H1 (cell line): ENCODE results near the gene DNAJC16. TPM values are rescaled to one million over a fixed set of nuclear protein-coding genes. Genes with fewer than 3 reads are reported as not detected.

ENCODE experiments used
- CHD7 ChIP-seq: fragments of 300-600 bp; sonication (generic); IDR thresholded peaks from 2 replicates; pipeline ENCODE4 v1.7.1; 2012; ENCODE audit warnings: low read length, moderate library complexity, mild to moderate bottlenecking, inconsistent platforms; ENCODE audit not compliant: insufficient replicate concordance
- CREB1 ChIP-seq: IDR thresholded peaks from 2 replicates; pipeline ENCODE4 v1.6.1; 2012; ENCODE audit warnings: inconsistent platforms
- GABPA ChIP-seq: IDR thresholded peaks from 2 replicates; pipeline ENCODE4 v1.6.1; 2011; ENCODE audit warnings: mild to moderate bottlenecking, low read length, moderate library complexity, borderline replicate concordance; ENCODE audit not compliant: insufficient read depth
- MAX ChIP-seq: IDR thresholded peaks from 2 replicates; pipeline ENCODE4 v1.6.1; 2012; ENCODE audit warnings: inconsistent platforms
- NANOG ChIP-seq: IDR thresholded peaks from 2 replicates; pipeline ENCODE4 v1.6.1; 2011; ENCODE audit warnings: low read length, low read depth, mild to moderate bottlenecking, inconsistent platforms; ENCODE audit not compliant: insufficient read depth, poor library complexity, severe bottlenecking
- RAD21 ChIP-seq, 2 experiments: IDR thresholded peaks in 1 of 2; conservative IDR thresholded peaks in 1 of 2; 2 replicates each; pipeline ENCODE4 v1.6.1; 2011; ENCODE audit warnings: low read depth in 2 of 2, low read length in 2 of 2, improper control_type of control experiment in 1 of 2, inconsistent platforms in 1 of 2, mild to moderate bottlenecking in 1 of 2, moderate library complexity in 1 of 2
- TAF7 ChIP-seq: optimal IDR thresholded peaks from 2 replicates; pipeline ENCODE3; 2011; ENCODE audit warnings: low read depth, mild to moderate bottlenecking, inconsistent platforms, low read length, moderate library complexity, borderline replicate concordance
- polyA plus RNA-seq, 7 experiments: library from polyadenylated mRNA; depleted of rRNA in 3 of 7; stranded (reverse) in 5 of 7; unstranded in 2 of 7; fragments of >200 nt in 5 of 7; fragments of 200-250 nt in 2 of 7; gene quantifications; 1 replicate in 5 of 7; 2 replicates in 1 of 7; 4 replicates in 1 of 7; pipeline versions ENCODE4 v1.2.1 to v1.2.3, GENCODE V29; 2011 to 2013; ENCODE audit warnings: missing spikeins in 2 of 7, mixed read lengths in 2 of 7
- total RNA-seq: library from RNA; stranded (reverse); fragmentation: NEBNext Ultra II Directional; extraction: Animal tissue kit (Norgen Biotek cat#: 25700); gene quantifications from 2 replicates; pipeline ENCODE4 v1.2.1, GENCODE V29; 2021

The DNAJC16 gene
- total and polyA plus RNA-seq, 2 of the 8 experiments (the other 6 are each of a cell fraction or from before 2014, with no cell fraction given) = 7.9 to 23.3 TPM

- no peak for TF ChIP-seq CHD7
- peak; percentile 40 for TF ChIP-seq TAF7
- TF ChIP-seq MAX = peak; percentile 52; the same call in 1 of the 2 replicates
- peak; percentile 64 to 79 for TF ChIP-seq RAD21 (IDR thresholded peaks at IDR 0.05 in 1 of 2, conservative IDR thresholded peaks at IDR 0.05 in 1 of 2; ENCODE audit: low read depth in 2 of 2, low read length in 2 of 2)
- no peak for TF ChIP-seq NANOG
- peak; percentile 45; the same call in 1 of the 2 replicates for TF ChIP-seq GABPA
- 0 out of 2 replicates have a peak, but pooled peaks have one; percentile 37 for TF ChIP-seq CREB1
Observed at GRCh38 chr1:15501208-15502032, 25.2 kb upstream of the DNAJC16 start (continued).
